GM12864 (cell line): ENCODE data around the gene SLC9A8.

ENCODE experiments used
- DNase-seq: peaks from one replicate; pipeline ENCODE4 v3.0.0-alpha.2; 2011; ENCODE audit warnings: low read depth
- H3K4me3 ChIP-seq: 2 replicates; pipeline ENCODE4 v1.5.1; 2011; ENCODE audit warnings: mild to moderate bottlenecking, low read depth, low read length, control low read depth
- TF ChIP-seq, protein P1 (sequence below): IDR thresholded peaks from 2 replicates; pipeline ENCODE4 v1.5.1; 2011; ENCODE audit warnings: low read depth, mild to moderate bottlenecking, moderate library complexity, low read length, control low read depth, inconsistent platforms; ENCODE audit errors: missing control alignments

SLC9A8 gene

DNA sequence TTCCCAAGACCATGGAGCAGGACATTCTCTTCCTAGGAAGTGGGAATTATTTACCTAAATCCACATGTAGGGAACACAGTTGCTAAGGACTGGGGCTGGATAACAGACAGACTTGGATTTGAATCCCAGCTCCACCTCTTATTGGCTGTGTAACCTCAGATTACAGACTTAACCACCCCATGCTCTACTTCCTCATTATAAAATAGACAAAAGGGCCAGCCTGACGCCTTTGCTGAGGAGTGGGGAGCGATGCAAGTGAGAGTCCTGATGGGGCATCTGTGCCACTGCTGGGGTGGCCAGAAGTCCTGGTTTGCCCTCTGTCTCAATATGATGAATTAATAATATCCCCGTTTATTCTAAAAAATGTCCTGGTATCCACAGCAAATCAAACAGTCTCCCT, 55.9 kb downstream of the SLC9A8 start:
- TF ChIP-seq, protein P1, sequence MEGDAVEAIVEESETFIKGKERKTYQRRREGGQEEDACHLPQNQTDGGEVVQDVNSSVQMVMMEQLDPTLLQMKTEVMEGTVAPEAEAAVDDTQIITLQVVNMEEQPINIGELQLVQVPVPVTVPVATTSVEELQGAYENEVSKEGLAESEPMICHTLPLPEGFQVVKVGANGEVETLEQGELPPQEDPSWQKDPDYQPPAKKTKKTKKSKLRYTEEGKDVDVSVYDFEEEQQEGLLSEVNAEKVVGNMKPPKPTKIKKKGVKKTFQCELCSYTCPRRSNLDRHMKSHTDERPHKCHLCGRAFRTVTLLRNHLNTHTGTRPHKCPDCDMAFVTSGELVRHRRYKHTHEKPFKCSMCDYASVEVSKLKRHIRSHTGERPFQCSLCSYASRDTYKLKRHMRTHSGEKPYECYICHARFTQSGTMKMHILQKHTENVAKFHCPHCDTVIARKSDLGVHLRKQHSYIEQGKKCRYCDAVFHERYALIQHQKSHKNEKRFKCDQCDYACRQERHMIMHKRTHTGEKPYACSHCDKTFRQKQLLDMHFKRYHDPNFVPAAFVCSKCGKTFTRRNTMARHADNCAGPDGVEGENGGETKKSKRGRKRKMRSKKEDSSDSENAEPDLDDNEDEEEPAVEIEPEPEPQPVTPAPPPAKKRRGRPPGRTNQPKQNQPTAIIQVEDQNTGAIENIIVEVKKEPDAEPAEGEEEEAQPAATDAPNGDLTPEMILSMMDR = no peak
- no peak for DNase-seq
- H3K4me3 ChIP-seq = no peak overlapping the region

DNA sequence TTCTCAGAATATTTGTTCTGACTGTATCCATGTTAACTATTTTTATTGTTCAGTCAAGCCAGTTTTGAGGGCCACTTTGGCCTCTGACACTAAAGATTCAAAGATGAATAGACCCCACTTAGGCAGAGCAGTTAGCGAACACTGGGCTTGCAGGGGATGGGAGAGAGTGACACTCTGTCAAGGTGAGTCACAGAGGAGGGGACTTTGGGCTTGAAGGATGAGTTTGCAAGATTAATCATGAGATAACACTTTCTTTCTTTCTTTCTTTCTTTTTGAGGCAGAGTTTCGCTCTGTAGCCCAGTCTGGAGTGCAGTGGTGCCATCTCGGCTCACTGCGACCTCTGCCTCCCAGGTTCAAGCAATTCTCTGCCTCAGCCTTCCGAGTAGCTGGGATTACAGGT, 56.3 kb downstream of the SLC9A8 start:
- H3K4me3 ChIP-seq = no peak overlapping the region
- TF ChIP-seq, protein P1 = no peak
- DNase-seq = no peak

GRCh38 chr20:49870261-49870660, 57.6 kb downstream of the SLC9A8 start:
- TF ChIP-seq, protein P1 = no peak
- no peak overlapping the region for H3K4me3 ChIP-seq
- no peak for DNase-seq

DNA sequence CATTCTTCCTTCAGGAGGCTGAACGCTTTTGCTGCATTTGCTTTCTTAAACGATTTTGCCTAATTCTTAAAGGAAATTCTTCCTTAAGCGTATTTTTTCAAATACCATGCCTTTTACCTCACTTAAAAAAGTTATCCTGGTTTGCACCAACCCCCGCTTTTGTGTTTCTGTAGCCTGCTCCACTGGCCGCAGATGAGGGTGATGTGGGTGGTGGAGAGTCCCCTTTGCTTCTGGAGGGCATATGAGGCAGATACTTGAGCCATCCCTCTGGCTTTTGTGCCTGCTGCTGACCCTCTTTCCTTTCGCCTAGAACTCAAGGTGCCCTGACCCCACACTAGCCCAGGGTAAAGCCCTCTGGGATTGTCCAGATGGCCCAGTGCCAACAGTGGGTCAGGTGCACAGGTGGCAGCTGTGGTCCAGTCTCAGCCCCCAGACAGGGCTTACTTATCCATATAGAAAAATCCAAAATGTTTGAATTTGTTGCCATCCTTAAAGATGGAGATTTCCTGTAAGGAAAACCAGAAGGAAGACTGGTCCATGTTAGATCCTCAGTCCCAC, 58.8 kb downstream of the SLC9A8 start:
- H3K4me3 ChIP-seq = no peak overlapping the region
- no peak for DNase-seq
- TF ChIP-seq, protein P1 = no peak

DNA sequence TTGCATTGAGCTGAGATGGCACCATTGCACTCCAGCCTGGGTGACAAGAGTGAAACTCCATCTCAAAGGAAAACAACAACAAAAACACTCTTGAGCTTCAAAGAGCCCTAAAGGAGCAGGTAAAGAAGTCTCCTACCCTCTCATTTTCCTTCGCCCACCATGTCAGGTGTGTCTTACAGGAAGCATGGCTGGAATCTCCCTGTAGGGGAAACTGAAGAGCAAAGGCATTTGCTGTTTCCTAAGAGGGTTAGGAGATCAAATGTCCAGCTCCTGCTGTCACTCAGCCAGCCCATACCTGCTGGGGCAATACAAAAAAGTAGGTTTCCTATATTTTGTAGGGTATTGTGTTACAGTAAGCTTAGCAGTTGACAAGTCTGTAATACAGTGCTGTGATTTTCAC, 59.4 kb downstream of the SLC9A8 start:
- no peak for DNase-seq
- TF ChIP-seq, protein P1 = no peak

DNA sequence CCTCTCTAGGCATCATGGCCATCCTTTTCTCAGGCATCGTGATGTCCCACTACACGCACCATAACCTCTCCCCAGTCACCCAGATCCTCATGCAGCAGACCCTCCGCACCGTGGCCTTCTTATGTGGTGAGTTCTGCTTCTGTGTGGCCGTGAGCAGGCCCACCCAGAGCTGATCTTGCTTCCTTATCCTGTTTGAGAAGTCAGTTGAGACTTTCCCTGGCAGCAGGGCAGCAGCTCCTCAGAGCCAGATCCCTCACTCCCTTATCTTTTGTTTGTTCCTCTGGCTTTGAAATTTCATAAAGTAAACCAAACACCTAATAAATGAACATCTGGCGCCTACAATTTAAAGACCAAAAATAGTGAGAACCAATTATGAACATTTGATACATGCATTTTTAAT, 62.1 kb downstream of the SLC9A8 start:
- DNase-seq = no peak
- H3K4me3 ChIP-seq = no peak overlapping the region
- TF ChIP-seq, protein P1 = no peak

More for the DNA sequence above, 59.4 kb downstream of the SLC9A8 start:
- no peak overlapping the region for H3K4me3 ChIP-seq

- no peak overlapping the region for H3K4me3 ChIP-seq
- DNase-seq = no peak
- TF ChIP-seq, protein P1 = no peak
Observed at GRCh38 chr20:49877386-49877921, 64.8 kb downstream of the SLC9A8 start.
